ENCODE measurements around the gene NELL2.
A peak's percentile ranks its signal among the peaks of the same experiment; 100 is the strongest.
"Not testable (repeated sequence)": the region's sequence is repeated elsewhere in the genome, so short reads cannot be mapped to it uniquely, and the experiment has no call there.

The NELL2 gene

DNA sequence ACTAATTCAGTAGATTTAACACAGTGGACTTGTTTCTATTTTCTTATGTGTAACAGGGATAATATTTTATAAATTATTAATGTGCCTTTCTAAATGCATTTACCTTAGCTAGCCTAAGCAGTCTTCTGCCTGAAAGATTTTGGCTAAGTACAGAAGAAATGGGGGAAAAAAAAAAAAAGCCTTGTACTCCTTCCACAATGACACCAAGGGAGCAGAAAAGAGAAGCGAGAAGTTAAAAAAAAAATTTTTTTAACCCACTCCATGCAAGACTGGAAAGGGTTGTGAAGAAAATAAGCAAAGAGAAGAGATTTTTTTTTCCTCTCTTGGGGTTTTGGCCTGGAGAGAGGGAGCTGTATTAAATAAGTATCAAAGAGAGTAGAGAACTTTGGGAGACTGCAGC, 28.7 kb downstream of the NELL2 start:
- DNase-seq: no peak

DNA sequence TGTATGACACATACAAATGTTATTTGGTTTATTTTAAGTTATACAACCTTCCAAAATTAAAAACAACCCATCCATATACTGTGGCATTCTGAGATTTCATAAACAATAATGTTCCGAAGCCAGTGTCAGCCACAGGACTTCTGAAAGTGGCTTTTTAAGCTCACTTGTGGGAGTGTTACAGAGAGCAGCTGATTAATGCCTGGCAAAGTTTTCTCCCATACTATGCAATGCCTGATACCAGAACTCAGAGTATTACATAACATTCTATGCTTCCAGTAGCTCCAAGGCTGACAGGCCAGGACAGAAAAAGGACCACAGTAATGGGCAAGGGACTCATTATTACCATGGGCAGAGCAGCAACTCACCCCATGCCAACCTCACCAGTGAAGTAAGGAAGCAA, 29.3 kb downstream of the NELL2 start:
- no peak for DNase-seq

DNA sequence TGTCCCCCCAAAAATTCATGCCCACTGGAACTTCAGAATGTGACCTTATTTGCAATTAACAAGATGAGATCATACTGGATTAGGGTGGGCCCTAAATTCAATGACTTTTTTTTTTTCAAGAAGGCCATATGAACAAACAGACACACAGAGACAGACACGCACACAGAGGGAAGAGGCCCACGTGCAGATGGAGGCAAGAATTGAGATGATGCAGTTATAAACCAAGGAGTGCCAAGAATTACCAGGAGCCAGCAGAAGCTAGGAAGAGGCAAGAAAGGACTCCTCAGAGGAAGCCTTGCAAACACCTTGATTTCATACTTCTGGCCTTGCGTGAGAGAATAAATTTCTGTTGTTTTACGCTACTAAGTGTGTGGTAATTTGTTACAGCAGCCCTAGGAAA, 33.4 kb downstream of the NELL2 start:
- no peak for DNase-seq

DNA sequence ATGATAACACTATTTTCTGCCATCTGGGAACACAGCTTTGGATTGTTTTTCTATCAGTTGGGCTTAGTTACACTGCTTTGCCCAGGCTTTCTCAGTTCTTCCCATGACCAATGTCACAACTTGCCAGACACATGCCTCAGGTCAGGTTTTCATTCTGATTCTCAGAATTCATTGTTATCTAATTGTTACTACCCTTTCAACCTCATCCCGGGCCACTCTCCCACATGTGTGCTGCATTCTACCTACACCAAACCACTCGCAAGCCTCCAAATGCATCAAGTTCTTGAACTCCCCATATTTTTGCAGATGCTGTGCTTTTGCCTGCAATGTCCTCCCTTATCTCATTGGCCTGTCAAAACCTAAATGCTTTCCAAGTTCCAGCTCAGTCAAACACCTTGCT, 36.3 kb downstream of the NELL2 start:
- DNase-seq: no peak

DNA sequence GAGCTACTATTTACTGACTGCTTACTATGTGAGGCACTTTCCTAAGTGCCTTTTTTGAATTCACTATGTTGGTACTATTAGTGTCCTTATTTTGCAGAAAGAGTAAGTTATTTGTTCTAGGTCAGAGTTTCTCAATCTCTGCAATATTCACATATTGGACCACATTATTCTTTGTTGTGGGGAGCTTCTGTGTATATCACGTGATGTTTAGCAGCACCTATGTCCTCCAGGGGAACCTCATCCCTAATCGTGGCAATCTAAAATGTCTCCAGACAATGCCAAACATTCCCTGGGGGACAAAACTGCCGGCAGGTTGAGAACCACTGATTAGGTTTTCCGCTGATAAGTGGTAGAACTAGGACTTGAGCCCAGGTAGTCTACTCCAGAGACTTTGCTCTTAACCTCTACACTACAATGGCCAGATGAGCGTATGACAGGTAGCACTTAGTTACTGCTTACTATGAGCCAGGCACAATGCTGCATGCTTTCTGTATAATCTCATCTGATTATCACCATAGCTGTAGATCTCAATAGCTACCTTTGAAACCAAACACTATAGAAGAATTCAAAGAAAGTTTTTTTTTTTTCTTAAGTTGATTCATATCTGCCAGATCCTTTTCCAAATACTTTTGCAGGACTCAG, 38.9 kb downstream of the NELL2 start:
- no peak for DNase-seq

DNA sequence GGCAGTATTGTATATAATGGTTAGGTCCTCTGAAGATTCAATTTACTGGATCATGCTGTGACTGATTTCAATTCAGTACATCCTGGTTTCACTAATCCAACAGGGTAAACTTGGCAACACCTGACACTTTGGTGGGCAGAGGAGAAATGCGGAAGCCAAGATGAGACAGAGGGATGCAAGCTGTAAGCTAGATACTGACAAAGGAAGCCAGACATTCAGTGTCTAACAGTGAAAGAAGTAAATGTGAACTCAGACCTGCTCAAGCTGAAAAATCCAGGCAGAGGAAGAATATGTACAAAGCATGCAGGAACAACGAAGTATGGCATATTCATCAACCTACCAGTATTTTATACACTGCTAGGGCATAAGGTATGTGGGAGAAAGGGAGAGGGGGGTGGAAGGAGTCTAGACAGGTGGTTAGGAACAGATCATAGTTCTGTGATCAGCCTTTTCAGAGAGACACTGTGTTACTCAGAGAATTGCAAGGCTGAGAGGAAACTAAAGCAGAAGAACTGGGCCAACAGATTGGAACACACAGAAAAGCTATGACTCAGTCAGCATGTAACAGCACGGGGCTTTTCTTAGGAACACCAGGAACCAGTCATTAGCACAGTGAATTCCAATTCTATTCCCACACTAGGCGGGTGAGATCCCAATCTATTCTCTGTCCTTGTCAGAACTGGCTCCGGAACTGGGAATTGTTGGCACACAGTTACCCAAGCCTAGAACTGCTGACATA, 40.3 kb downstream of the NELL2 start:
- DNase-seq: peak; percentile 44

DNA sequence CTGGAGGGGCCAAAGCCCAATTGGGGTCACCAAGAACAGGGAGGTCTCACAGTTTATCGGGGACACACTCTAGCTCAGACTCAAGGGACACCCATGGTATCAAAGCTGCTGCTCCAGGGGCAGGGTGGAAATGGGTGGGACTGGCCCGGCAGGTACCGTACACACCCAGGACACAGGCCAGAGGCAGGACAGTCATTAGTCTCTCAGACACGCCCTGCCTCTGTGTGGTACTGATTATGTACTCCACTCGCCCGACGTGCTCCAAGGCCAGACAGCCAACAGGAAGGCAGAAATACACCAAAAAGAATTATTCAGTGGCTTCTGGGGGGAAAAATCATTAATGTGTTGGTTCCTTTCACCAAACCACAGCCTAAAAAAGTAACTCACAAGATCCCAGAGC, 41.1 kb downstream of the NELL2 start:
- not testable (repeated sequence) for DNase-seq

DNA sequence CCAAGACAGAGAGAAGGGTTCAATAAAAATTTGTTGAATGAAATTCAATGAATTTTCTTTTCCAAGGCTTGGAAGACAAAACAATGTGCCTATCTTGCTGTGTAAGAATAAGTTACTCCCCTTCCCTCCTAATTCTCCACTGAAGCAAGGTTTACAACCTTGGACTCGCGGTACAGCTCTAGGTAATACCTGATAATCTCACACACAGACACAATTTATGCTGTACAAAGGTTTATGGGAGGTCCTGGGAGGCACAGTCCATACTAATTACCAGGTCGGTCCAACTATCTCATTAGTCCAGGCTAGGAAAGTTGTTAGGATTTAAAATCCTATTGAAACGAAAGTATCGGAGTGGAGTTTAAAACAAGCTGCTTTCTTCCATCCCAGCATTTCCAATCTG, 42.6 kb downstream of the NELL2 start:
- DNase-seq: no peak

DNA sequence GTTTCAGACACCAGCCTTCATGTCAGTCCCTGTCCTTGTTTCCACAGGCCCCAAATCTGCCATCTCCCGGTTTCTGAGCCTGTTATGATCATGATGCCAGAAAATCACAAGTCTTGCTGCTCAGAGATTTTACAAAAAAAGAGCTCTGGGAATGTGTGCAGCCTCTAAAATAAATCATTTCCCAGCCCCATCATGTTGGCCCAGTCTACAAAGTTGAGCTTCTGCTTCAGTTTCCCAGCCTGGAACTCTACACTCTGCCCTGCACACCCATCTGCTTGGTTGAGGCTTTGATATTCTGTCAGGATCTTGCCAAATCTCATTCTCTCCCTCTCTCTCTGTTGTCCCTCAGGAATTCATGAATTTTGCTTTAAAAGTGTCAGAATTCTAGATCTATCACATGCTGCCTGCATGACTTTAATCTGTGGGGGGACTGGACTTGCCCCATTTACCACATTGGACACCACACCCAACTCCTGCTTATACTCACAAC, 45.5 kb downstream of the NELL2 start:
- DNase-seq: no peak

DNA sequence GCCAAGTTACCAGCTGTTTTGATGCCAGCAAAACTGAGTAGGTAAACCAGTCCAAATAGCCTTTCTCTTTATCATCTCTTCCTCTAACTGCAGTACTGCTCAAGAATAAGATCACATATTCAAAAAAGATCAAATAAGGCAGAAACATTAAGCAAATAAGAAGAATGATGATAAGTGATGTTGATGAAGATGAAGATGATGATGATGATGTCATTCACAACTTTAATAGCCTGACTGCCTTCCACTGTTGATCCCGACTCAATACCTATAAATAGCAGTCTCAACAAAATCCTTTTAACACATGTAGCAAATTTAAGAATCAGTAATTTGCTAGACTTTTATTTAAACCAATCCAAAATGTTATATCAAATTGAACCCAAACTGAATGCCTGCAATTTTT, 47.1 kb downstream of the NELL2 start:
- DNase-seq: no peak

DNA sequence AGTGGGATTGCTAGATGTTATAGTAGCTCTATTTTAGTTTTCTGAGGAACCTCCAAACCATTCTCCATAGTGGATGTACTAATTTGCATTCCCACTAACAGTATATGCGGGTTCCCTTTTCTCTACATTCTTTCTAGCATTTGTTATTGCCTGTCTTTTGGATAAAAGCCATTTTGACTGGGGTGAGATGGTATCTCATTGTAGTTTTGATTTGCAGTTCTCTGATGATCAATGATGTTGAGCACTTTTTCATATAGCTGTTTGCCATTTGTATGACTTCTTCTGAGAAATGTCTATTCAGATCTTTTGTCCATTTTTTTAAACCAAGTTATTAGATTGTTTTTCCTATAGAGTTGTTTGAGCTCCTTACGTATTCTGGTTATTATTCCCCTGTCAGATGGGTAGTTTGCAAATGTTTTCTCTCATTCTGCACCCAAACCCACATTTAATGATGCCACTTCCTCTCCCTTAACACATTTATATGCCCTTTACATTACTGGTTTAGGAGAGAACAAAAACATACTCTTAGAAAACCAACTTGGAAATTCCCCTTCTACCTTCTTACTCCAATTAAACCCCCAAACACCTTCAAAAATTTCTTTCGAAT, 48.2 kb downstream of the NELL2 start:
- no peak for DNase-seq

DNA sequence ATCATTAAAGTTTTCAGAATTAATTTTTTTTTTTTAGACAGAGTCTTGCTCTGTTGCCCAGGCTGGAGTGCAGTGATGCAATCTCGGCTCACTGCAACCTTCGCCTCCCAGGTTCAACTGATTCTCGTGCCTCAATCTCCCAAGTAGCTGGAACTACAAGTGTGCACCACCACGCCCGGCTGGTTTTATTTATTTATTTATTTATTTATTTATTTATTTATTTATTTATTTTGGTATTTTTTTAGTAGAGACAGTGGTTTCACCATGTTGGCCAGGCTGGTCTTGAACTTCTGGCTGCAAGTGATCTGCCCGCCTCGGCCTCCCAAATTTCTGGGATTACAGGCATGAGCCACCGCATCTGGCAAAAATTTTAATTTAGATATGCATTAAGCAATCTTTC, 54.4 kb downstream of the NELL2 start:
- DNase-seq: not testable (repeated sequence)

DNA sequence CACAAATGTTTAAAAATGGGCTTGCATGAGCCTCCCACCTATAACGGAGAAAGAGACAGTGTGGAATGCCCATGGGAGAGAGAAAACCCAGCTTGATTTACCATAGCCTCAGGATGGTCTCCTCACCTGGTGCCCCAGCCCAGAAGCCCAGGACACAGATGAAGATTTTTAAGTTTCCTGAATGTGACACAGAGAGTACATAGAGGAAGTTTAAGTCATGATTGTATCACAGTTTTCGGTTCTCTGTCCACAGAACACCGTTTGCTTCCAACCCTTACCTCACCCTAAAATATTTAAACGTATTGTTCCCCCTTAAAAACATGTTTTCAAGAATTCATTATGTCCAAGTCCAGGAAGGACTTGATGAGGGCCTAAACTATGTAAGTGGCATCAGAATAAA, 56.2 kb downstream of the NELL2 start:
- no peak for DNase-seq

DNA sequence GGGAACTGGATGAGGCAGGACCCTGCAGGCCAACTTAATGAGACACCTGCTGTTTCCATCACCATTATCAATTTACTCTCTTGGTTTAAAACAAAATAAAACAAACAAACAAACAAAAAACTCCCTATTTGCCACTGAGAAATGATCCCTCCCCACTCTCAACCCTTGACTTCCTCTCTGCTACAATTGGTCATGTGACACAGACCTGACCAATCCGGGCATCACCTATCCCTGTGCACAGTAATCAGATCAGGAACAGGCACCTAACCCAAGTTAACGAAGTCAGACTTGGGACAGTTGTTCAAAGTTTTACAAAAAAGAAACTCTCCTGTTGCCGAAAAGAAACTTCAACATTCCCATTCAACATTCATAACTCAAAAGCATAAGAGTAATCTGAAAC, 58.4 kb downstream of the NELL2 start:
- no peak for DNase-seq

DNA sequence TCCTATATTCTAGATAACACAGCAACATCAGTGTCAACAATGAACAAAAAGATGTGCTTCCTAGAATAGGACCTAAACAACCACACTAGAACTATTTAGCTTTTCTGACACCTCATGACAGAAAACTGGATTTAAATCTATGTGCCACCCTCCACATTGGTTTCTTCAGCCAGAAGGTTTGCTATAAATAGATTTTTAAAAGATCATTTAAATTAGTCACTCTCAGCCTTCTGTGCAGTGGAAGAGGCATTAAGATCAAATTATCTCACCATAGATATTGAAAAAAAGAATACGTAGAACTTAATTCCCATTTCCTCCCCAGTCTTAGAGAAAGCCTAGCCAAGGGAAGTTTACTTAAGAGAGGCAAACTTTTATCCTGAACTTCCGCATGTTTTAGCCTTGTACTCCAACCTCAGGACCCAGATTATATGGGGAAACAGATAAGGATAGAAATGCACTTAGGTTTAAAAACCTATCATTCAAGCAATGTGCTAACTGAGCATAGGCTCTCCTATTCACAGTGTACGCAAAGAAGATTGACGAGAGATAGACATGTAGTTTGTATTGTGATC, 59.6 kb downstream of the NELL2 start:
- no peak for DNase-seq

DNA sequence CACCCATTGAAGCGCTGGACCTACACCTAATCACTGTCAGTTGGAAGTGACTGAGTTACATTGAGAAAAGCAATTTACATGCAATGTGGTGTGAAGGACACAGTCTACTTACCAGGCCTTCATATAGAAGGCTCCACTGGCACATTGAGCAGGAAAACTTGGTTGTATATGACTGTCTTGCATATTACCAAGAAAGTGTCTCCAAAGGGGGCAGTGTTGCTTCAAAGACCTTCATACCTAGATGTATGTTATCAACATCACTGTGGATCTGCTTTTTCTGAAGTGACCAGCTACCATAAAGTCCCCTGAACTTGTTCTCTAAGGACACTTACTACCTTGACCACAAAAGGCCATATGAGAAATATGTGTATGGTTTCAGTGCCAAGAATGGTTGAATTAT, 64.1 kb downstream of the NELL2 start:
- DNase-seq: peak; percentile 67

DNA sequence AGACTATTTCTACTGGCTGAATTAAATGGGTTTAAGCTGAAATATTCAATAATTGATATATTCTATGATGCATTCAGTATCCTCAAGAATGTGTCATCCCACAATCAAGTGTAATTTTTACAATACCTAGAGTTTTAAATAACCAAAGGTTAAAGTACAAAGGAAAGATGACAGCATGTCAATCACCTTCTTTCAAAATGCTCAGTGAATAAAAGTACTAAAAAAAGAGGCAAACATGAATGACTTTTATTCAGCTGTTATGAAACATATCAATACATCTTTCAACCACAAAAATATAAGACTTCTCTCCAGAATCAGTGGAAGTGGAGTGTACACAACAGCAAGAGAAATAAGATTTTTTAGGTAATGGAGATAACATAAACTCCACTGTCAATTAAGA, 72.0 kb downstream of the NELL2 start:
- no peak for DNase-seq

DNA sequence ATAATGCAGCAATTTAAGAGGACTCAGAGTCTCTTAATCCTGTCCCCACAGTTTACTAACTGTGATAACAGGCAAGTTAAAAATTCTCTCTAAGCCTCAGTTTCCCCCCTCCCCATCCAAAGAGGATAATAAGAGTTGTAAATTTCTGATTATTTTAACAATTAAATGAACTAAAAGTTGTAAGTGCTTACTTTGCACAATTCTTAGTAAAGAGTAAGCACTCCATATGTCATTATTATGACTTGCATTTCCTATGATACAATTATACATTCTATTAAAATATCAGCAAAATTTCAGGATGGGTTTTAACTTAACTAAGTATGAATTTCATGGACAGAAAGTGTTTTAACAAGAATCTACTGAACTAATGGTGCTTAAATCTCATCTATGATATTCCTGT, 80.1 kb downstream of the NELL2 start:
- no peak for DNase-seq

DNA sequence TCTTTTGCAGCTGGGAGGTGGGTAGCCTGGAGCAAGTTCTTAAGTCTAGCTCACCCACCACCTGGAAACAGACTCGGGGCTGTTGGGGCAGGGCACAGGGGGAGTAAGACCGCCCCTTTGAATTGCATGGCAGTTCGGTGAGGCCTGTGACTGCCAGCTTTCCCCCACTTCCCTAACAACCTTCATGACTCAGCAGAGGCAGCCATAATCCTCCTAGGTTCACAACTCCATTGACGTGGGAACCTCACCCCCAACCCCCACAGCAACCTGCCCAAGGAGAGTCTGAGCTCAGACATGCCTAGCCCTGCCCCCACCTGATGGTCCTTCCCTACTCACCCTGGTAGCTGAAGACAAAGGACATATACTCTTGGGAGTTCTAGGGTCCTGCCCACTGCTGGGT, 87.4 kb downstream of the NELL2 start:
- DNase-seq: no peak

DNA sequence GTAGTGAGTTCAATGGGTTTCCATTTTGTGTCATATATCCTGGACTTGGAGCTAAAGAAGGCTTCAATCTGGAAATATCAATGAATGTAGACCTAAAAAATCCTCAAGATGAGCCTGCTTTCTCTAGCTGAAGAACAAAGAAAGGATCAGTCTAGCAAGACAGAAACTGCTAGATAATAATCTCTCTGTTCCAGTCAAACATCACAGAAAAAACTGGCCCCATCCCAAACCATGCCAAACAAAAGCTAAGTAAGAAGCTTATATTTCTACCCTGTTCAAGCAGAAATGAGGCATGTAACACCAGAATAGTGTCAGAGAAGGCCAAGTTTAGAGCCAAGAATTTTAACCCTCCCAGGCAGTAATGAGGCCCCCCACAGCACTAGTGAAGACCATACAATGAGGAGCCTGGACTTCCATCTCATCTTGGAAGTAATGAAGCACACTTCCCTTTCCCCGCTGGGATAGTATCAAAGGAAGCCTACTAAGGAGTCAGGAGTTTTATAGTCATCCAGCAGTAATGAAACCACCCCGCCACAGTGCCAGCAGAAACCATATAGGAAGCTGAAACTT, 95.8 kb downstream of the NELL2 start:
- no peak for DNase-seq

DNA sequence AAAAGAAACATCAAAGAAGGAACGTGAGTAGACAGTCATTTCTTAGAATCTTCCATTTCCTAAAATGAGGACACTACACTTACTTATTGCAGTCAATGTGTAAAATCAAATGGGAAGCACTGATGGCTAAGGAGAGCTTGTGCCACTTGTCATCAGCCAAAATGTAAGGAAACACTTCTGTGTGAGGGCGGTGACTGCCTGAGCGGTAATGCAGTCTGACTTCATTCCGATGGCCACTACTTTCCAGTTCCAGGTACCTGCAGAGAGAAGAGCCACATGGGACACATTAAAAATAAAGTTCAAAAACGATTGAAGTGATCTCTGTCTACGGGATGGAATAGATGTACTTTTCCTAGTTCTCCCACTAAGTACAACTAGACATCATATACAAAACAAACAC, 96.3 kb downstream of the NELL2 start:
- no peak for DNase-seq

DNA sequence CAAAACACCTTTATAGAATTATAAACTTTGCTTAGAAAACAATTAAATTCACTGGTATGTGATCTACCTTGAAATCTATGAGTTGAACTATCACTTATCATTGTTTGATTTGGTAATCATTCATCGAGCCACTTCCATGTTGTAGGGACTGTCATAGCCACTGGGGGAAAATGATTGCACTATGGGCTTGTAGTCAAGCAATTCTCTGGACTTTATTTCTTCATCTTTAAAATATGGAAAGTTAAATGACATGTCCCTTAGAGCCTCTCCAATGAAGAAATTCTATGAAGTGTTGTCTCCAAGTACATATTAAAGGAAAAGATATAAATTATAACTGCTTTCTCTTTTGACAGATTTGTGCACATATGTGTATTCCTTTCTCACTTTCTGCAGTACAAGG, 97.3 kb downstream of the NELL2 start:
- DNase-seq: no peak

DNA sequence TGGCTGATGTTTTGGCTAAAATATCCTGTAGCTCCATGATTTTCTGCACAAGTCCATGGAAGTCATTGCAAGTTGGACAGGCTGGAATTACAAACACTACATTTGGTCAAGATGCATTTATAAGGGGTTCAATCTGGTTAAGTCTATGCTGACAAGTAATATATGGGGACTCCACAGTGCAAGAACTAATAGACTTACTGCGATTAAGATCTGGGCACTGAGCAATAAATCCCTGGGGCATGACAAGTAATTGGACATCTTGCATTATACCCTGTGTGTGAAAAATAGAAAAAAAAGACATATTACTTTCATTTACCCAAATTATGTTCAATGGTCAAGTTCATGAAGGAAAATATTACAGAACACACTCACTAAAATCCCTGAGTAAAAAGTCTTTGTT, 99.1 kb downstream of the NELL2 start:
- no peak for DNase-seq

DNA sequence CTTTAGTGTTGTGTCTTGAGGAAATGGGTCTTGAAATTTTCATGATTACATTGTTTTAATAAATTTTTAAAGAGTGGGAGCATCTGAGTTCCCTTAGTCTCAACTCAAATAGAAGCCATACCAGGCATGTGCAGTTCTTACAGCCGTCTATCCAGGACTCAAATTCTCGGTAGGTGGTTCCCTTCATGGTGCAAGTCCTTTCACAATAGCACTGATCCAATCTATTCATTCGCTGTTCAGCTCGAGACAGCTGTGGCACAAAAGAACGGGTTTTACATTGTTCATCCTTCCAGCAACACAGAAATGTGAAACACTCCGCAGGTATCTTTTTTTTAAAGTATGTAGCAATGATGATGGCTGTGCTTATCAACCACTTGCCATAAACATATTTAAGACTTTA, 100.2 kb downstream of the NELL2 start:
- no peak for DNase-seq

All from CD4-positive, alpha-beta T cell treated with Interleukin-17A for 4 hours (primary cell).